ENCODE data around the gene NCOA7.

- TF ChIP-seq, protein P1, sequence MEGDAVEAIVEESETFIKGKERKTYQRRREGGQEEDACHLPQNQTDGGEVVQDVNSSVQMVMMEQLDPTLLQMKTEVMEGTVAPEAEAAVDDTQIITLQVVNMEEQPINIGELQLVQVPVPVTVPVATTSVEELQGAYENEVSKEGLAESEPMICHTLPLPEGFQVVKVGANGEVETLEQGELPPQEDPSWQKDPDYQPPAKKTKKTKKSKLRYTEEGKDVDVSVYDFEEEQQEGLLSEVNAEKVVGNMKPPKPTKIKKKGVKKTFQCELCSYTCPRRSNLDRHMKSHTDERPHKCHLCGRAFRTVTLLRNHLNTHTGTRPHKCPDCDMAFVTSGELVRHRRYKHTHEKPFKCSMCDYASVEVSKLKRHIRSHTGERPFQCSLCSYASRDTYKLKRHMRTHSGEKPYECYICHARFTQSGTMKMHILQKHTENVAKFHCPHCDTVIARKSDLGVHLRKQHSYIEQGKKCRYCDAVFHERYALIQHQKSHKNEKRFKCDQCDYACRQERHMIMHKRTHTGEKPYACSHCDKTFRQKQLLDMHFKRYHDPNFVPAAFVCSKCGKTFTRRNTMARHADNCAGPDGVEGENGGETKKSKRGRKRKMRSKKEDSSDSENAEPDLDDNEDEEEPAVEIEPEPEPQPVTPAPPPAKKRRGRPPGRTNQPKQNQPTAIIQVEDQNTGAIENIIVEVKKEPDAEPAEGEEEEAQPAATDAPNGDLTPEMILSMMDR (IDR thresholded peaks at IDR 0.05; ENCODE audit: low read depth, low read length, poor library complexity, severe bottlenecking): no peak
- TF ChIP-seq EZH2phosphoT487 (IDR thresholded peaks at IDR 0.05; ENCODE audit: borderline replicate concordance, low read length): no peak
Measured at GRCh38 chr6:125884634-125885371, 94.0 kb downstream of the NCOA7 start.
